Ecto neural progenitor cell (in vitro differentiated cells): ENCODE results near the gene JCHAIN.
"Not testable (repeated sequence)": the region's sequence is repeated elsewhere in the genome, so short reads cannot be mapped to it uniquely, and the experiment has no call there.

ENCODE experiments used
- DNase-seq: peaks from one replicate; pipeline ENCODE4 v3.0.0-alpha.2; 2018; ENCODE audit warnings: low spot score

The JCHAIN gene

GRCh38 chr4:70688795-70689231, 22.5 kb upstream of the JCHAIN start:
- no peak for DNase-seq

GRCh38 chr4:70687821-70688794, 21.8 kb upstream of the JCHAIN start, which contains the start of gene UTP3:
UTP3 (plus strand) TSS chr4:70688532; CDS start chr4:70688678, 146 bp downstream.
- DNase-seq = peak; percentile 96

GRCh38 chr4:70687392-70687791, 21.1 kb upstream of the JCHAIN start:
- no peak for DNase-seq

GRCh38 chr4:70682142-70682541, 15.8 kb upstream of the JCHAIN start:
- not testable (repeated sequence) for DNase-seq

GRCh38 chr4:70681704-70682103, 15.4 kb upstream of the JCHAIN start:
- DNase-seq = no peak

- DNase-seq = no peak
Measured at GRCh38 chr4:70680934-70681333, 14.6 kb upstream of the JCHAIN start.

- no peak for DNase-seq
Measured at GRCh38 chr4:70678383-70678999, 12.2 kb upstream of the JCHAIN start.

GRCh38 chr4:70676554-70677090, 10.3 kb upstream of the JCHAIN start:
- DNase-seq = no peak

- no peak for DNase-seq
Measured at GRCh38 chr4:70674731-70675130, 8.4 kb upstream of the JCHAIN start.

GRCh38 chr4:70674191-70674590, 7.9 kb upstream of the JCHAIN start:
- no peak for DNase-seq

GRCh38 chr4:70671091-70671490, 4.8 kb upstream of the JCHAIN start:
- no peak for DNase-seq

GRCh38 chr4:70670332-70671014, 4.2 kb upstream of the JCHAIN start:
- no peak for DNase-seq

- no peak for DNase-seq
Measured at GRCh38 chr4:70667740-70668535, 1.6 kb upstream of the JCHAIN start.

- DNase-seq = not testable (repeated sequence)
Measured at GRCh38 chr4:70661309-70661922, 4.9 kb downstream of the JCHAIN start.

- no peak for DNase-seq
Measured at GRCh38 chr4:70660106-70660505, 6.2 kb downstream of the JCHAIN start.

GRCh38 chr4:70658418-70658817, 7.9 kb downstream of the JCHAIN start:
- no peak for DNase-seq

- no peak for DNase-seq
Measured at GRCh38 chr4:70657326-70657725, 9.0 kb downstream of the JCHAIN start.

GRCh38 chr4:70654605-70655011, 11.7 kb downstream of the JCHAIN start:
- DNase-seq = no peak

GRCh38 chr4:70651864-70652506, 14.3 kb downstream of the JCHAIN start:
- no peak for DNase-seq

GRCh38 chr4:70650741-70651140, 15.6 kb downstream of the JCHAIN start:
- not testable (repeated sequence) for DNase-seq
